HCT116 (cell line): ENCODE data around the gene SHISAL2A. TPM values are rescaled to one million over a fixed set of nuclear protein-coding genes. Genes with fewer than 3 reads are reported as not detected.

Experiments used
- ATAC-seq: fragments of 200-7000 bp; cut with Tn5 transposase; 2 replicates; pipeline ENCODE4 v1.9.1; 2020; ENCODE audit warnings: mild to moderate bottlenecking, moderate library complexity
- BruUV-seq: library from RNA; stranded (reverse); fragments of 400-500 nt; replicated peaks from 2 replicates; lab custom pipeline; 2021; lab: Mats Ljungman, UMichigan
- CTCF ChIA-PET: fragments of 300-600 bp; sonication (Branson Sonifier 250); formaldehyde crosslinking; loops from one replicate; lab custom pipeline; 2021; ENCODE audit warnings: antibody characterized with exemption; lab: Charles Lee
- POLR2A ChIA-PET: fragments of 300-600, 350-600 bp; sonication (Branson Sonifier 250); formaldehyde crosslinking; loops from one replicate; lab custom pipeline; 2021; ENCODE audit warnings: antibody characterized with exemption; lab: Charles Lee
- RAD21 ChIA-PET, 2 experiments: fragments of 300-600 bp; sonication (Branson Sonifier 250); formaldehyde crosslinking; loops; one replicate each; lab custom pipeline; 2023; ENCODE audit warnings: low total read pairs in 2 of 2; ENCODE audit not compliant: uncharacterized antibody in 2 of 2, unreplicated experiment in 2 of 2, low non-redundant PET in 1 of 2; lab: Charles Lee
- DNase-seq: peaks from one replicate; pipeline ENCODE4 v3.0.0-alpha.2; 2010; ENCODE audit warnings: low read depth, low spot score
- H2AFZ ChIP-seq: fragments of 200-600 bp; shearing (Covaris generic), sonication (generic); 2 replicates; pipeline ENCODE4 v1.6.1; 2017; ENCODE audit warnings: low read depth, mixed run types, mixed read lengths, antibody characterized with exemption, low read length; ENCODE audit not compliant: poor library complexity, severe bottlenecking
- H3K27ac ChIP-seq: 2 replicates; pipeline ENCODE4 v1.5.1; 2012; ENCODE audit warnings: low read depth, low read length
- H3K27me3 ChIP-seq: fragments of 200-600 bp; sonication (generic); 2 replicates; pipeline ENCODE4 v1.6.1; 2016; ENCODE audit warnings: mixed run types, low read length, mixed read lengths; ENCODE audit not compliant: insufficient read depth
- H3K36me3 ChIP-seq, 2 experiments: fragments of 200-500 bp in 1 of 2; fragments of 200-600 bp in 1 of 2; sonication (Bioruptor generic) in 1 of 2; sonication (generic) in 1 of 2; 2 replicates each; pipeline versions ENCODE4 v1.5.1 to v1.6.1; 2014 to 2016; ENCODE audit warnings: low read length in 2 of 2, inconsistent platforms in 1 of 2, mixed read lengths in 1 of 2, mixed run types in 1 of 2; ENCODE audit not compliant: insufficient read depth in 2 of 2, control insufficient read depth in 1 of 2
- H3K4me1 ChIP-seq, 2 experiments: fragments of 200-600 bp in 1 of 2; sonication (generic) in 1 of 2; 2 replicates each; pipeline versions ENCODE4 v1.5.1 to v1.6.1; 2012 to 2017; ENCODE audit warnings: low read length in 2 of 2, inconsistent platforms in 1 of 2, mild to moderate bottlenecking in 1 of 2, mixed read lengths in 1 of 2, mixed run types in 1 of 2, moderate library complexity in 1 of 2; ENCODE audit not compliant: insufficient read depth in 2 of 2, control insufficient read depth in 1 of 2
- H3K4me2 ChIP-seq: fragments of 200-600 bp; sonication (generic); 2 replicates; pipeline ENCODE4 v1.6.1; 2017; ENCODE audit warnings: mixed run types, low read length, mixed read lengths
- H3K4me3 ChIP-seq, 2 experiments: fragments of 200-600 bp in 1 of 2; sonication (generic) in 1 of 2; replicated peaks in 1 of 2; 2 replicates each; pipeline ENCODE4 v1.5.1; 2011 to 2016; ENCODE audit warnings: low read length in 2 of 2, control low read depth in 1 of 2, low read depth in 1 of 2, mild to moderate bottlenecking in 1 of 2, mixed read lengths in 1 of 2, mixed run types in 1 of 2
- H3K79me2 ChIP-seq: fragments of 200-600 bp; sonication (generic); 2 replicates; pipeline ENCODE4 v1.6.1; 2017; ENCODE audit warnings: mild to moderate bottlenecking, mixed run types, low read length, moderate library complexity, mixed read lengths; ENCODE audit not compliant: insufficient read depth
- H3K9ac ChIP-seq: fragments of 200-600 bp; sonication (generic); 2 replicates; pipeline ENCODE4 v1.6.1; 2016; ENCODE audit warnings: low read length, mixed read lengths
- H3K9me2 ChIP-seq: fragments of 200-600 bp; sonication (generic), shearing (Covaris generic); 2 replicates; pipeline ENCODE4 v1.6.1; 2017; ENCODE audit warnings: mixed run types, mild to moderate bottlenecking, moderate library complexity; ENCODE audit not compliant: insufficient read depth
- H3K9me3 ChIP-seq, 2 experiments: fragments of 200-500 bp in 1 of 2; fragments of 200-600 bp in 1 of 2; sonication (Bioruptor generic) in 1 of 2; sonication (generic) in 1 of 2; 2 replicates each; pipeline ENCODE4 v1.6.1; 2014 to 2017; ENCODE audit warnings: low read length in 2 of 2, mixed read lengths in 2 of 2, inconsistent platforms in 1 of 2, low read depth in 1 of 2, mild to moderate bottlenecking in 1 of 2, mixed run types in 1 of 2, moderate library complexity in 1 of 2; ENCODE audit not compliant: control insufficient read depth in 1 of 2, insufficient read depth in 1 of 2
- H4K20me1 ChIP-seq: fragments of 200-600 bp; sonication (generic), shearing (Covaris generic); 2 replicates; pipeline ENCODE4 v1.6.1; 2017; ENCODE audit warnings: mixed run types, mild to moderate bottlenecking, moderate library complexity; ENCODE audit not compliant: insufficient read depth
- CBX3 ChIP-seq: IDR thresholded peaks from 2 replicates; pipeline ENCODE4 v1.6.1; 2012; ENCODE audit warnings: low read depth
- CTCF ChIP-seq, 3 experiments: fragments of 200-600 bp in 1 of 3; sonication (generic) in 1 of 3; IDR thresholded peaks in 2 of 3; conservative IDR thresholded peaks in 1 of 3; 2 replicates each; pipeline ENCODE4 v1.5.1; 2012 to 2017; ENCODE audit warnings: low read depth in 2 of 3, low read length in 2 of 3, antibody characterized with exemption in 1 of 3, borderline replicate concordance in 1 of 3, control low read depth in 1 of 3, mild to moderate bottlenecking in 1 of 3, mixed read lengths in 1 of 3, mixed run types in 1 of 3, moderate library complexity in 1 of 3; ENCODE audit not compliant: insufficient read depth in 1 of 3
- EGR1 ChIP-seq: IDR thresholded peaks from 2 replicates; pipeline ENCODE4 v1.6.1; 2012; ENCODE audit warnings: low read depth
- ELF1 ChIP-seq: IDR thresholded peaks from 2 replicates; pipeline ENCODE4 v1.6.1; 2012; ENCODE audit warnings: low read depth, borderline replicate concordance
- EZH2 ChIP-seq: fragments of 200-600 bp; sonication (generic); IDR thresholded peaks from 2 replicates; pipeline ENCODE4 v1.6.1; 2017; ENCODE audit warnings: antibody characterized with exemption, mixed run types
- EZH2phosphoT487 ChIP-seq: fragments of 200-600 bp; IDR thresholded peaks from 2 replicates; pipeline ENCODE4 v1.6.1; 2018; ENCODE audit warnings: antibody characterized with exemption, borderline replicate concordance
- FOSL1 ChIP-seq: IDR thresholded peaks from 2 replicates; pipeline ENCODE4 v1.6.1; 2012; ENCODE audit warnings: low read depth
- POLR2A ChIP-seq: IDR thresholded peaks from 2 replicates; pipeline ENCODE4 v1.7.0; 2011; ENCODE audit warnings: borderline replicate concordance; ENCODE audit not compliant: insufficient read depth, insufficient read length; ENCODE audit errors: extremely low read depth
- POLR2AphosphoS5 ChIP-seq: IDR thresholded peaks from 2 replicates; pipeline ENCODE4 v1.6.1; 2011; ENCODE audit warnings: mild to moderate bottlenecking, low read depth, low read length, moderate library complexity
- SIN3A ChIP-seq: IDR thresholded peaks from 2 replicates; pipeline ENCODE4 v1.6.1; 2012; ENCODE audit warnings: low read depth
- SP1 ChIP-seq: IDR thresholded peaks from 2 replicates; pipeline ENCODE4 v1.6.1; 2012; ENCODE audit warnings: low read depth
- SRF ChIP-seq: IDR thresholded peaks from 2 replicates; pipeline ENCODE4 v1.6.1; 2012; ENCODE audit warnings: low read depth
- TCF7L2 ChIP-seq: IDR thresholded peaks from 2 replicates; pipeline ENCODE4 v1.7.0; 2011; ENCODE audit warnings: borderline replicate concordance, inconsistent platforms; ENCODE audit not compliant: insufficient read depth, insufficient read length; ENCODE audit errors: extremely low read depth
- YY1 ChIP-seq: IDR thresholded peaks from 2 replicates; pipeline ENCODE4 v1.6.1; 2011; ENCODE audit warnings: low read length, low read depth, moderate library complexity, mild to moderate bottlenecking; ENCODE audit not compliant: insufficient replicate concordance; ENCODE audit errors: extremely low read depth
- ZFX ChIP-seq: fragments of 450-650 bp; IDR thresholded peaks from 2 replicates; pipeline ENCODE4 v1.6.1; 2017
- intact Hi-C: fragments of 100-400 bp; cut with micrococcal nuclease; formaldehyde crosslinking; loops from 2 replicates; pipeline ENCODE4 v1.10.0; 2022
- total RNA-seq: library from RNA; stranded (reverse); gene quantifications from one replicate; pipeline ENCODE4 v1.2.1, GENCODE V29; 2021; ENCODE audit not compliant: unreplicated experiment

SHISAL2A gene
- total RNA-seq, 1 experiment from 2014 or later = not detected

- Histone ChIP-seq H3K9me2 (no peaks in the 10 kb centered on the region), H3K36me3 (no peaks in the 10 kb centered on the region), H3K79me2 (no peaks in the 10 kb centered on the region), H3K27ac (no peak overlapping the region), H4K20me1 (no peaks in the 10 kb centered on the region), H3K4me2 (no peak overlapping the region), H2AFZ (no peak overlapping the region), H3K9ac (no peak overlapping the region)
- ChIA-PET RAD21 (no interaction called here), CTCF (no interaction called here)
- no TSS peak for BruUV-seq
- intact Hi-C loops = no loop called here
- TF ChIP-seq EZH2 = no peak
- TF ChIP-seq, all 23 proteins: peak for 0
- ATAC-seq (no peak), DNase-seq (no peak)
- H3K27me3 ChIP-seq = no peaks in the 10 kb centered on the region
- H3K4me1 ChIP-seq = no peaks in the 10 kb centered on the region
- no peak overlapping the region for H3K4me3 ChIP-seq
- no peaks in the 10 kb centered on the region for H3K9me3 ChIP-seq
- POLR2A ChIA-PET = no interaction called here
Observed at GRCh38 chr1:52597912-52598311, 35.1 kb upstream of the SHISAL2A start.

- Histone ChIP-seq H2AFZ (no peak overlapping the region), H4K20me1 (no peaks in the 10 kb centered on the region), H3K9ac (no peak overlapping the region), H3K4me2 (no peak overlapping the region), H3K4me3 (no peak overlapping the region), H3K36me3 (no peaks in the 10 kb centered on the region), H3K27me3 (no peaks in the 10 kb centered on the region), H3K9me3 (no peaks in the 10 kb centered on the region), H3K9me2 (no peaks in the 10 kb centered on the region), H3K27ac (no peak overlapping the region), H3K4me1 (no peaks in the 10 kb centered on the region), H3K79me2 (no peaks in the 10 kb centered on the region)
- ChIA-PET RAD21 (no interaction called here), POLR2A (no interaction called here), CTCF (no interaction called here)
- intact Hi-C loops = no loop called here
- TF ChIP-seq TCF7L2 (no peak), SP1 (no peak)
- DNase-seq (no peak), ATAC-seq (no peak)
- BruUV-seq = no TSS peak
Observed at GRCh38 chr1:52598729-52599128, 34.2 kb upstream of the SHISAL2A start.

GRCh38 chr1:52599236-52599635 lies 33.7 kb upstream of the SHISAL2A start:
- POLR2A ChIA-PET = no interaction called here
- CTCF ChIA-PET = no interaction called here
- Histone ChIP-seq H3K27me3 (no peaks in the 10 kb centered on the region), H3K4me3 (no peak overlapping the region), H2AFZ (no peak overlapping the region), H3K27ac (no peak overlapping the region), H3K9me2 (no peaks in the 10 kb centered on the region), H3K9me3 (no peaks in the 10 kb centered on the region), H3K9ac (no peak overlapping the region), H4K20me1 (no peaks in the 10 kb centered on the region), H3K36me3 (no peaks in the 10 kb centered on the region), H3K4me1 (no peaks in the 10 kb centered on the region), H3K79me2 (no peaks in the 10 kb centered on the region), H3K4me2 (no peak overlapping the region)
- no TSS peak for BruUV-seq
- intact Hi-C loops = no loop called here
- ATAC-seq (no peak), DNase-seq (no peak)
- RAD21 ChIA-PET = no interaction called here
- TF ChIP-seq POLR2AphosphoS5 (no peak), SIN3A (no peak), SRF (no peak), POLR2A (no peak), FOSL1 (no peak), CBX3 (no peak), SP1 (no peak), EZH2 (no peak), EGR1 (no peak), CTCF (IDR thresholded peaks at IDR 0.05 in 2 of 3, conservative IDR thresholded peaks at IDR 0.05 in 1 of 3; ENCODE audit: borderline replicate concordance in 1 of 3, insufficient read depth in 1 of 3, low read depth in 2 of 3, low read length in 2 of 3) (no peak), EZH2phosphoT487 (no peak), YY1 (no peak), ELF1 (no peak), ZFX (no peak)
